ENCODE measurements around the gene RHBDF2. TPM values are rescaled to one million over a fixed set of nuclear protein-coding genes. Genes with fewer than 3 reads are reported as not detected.

RHBDF2 gene
- total RNA-seq, 1 experiment from 2014 or later: 39.6 TPM

GRCh38 chr17:76481071-76481655 lies 20.1 kb downstream of the RHBDF2 start:
- H3K9me2 ChIP-seq (ENCODE audit: insufficient read depth): no peaks in the 10 kb centered on the region
- H4K20me1 ChIP-seq (ENCODE audit: insufficient read depth): no peaks in the 10 kb centered on the region
- BruUV-seq (replicated peaks): no TSS peak
- H3K36me3 ChIP-seq (ENCODE audit: low read depth): no peaks in the 10 kb centered on the region
- H3K27me3 ChIP-seq (ENCODE audit: insufficient read depth, low read depth): no peaks in the 10 kb centered on the region
- no peak for DNase-seq
- H3K9me3 ChIP-seq (ENCODE audit: insufficient read depth, low read depth): no peaks in the 10 kb centered on the region
- H3K4me2 ChIP-seq: no peak overlapping the region
- ChIA-PET POLR2A (ENCODE audit: unreplicated experiment) (no interaction called here), CTCF (interaction anchor here (0.6 kb wide), 1 partner anchor 71 kb away, joined by 3 read pairs; no protein-coding TSS in a partner anchor)
- H3K4me1 ChIP-seq (replicated peaks; ENCODE audit: insufficient read depth): no peaks in the 10 kb centered on the region; the same call in 1 of the 2 replicates
- no peak overlapping the region for H3K27ac ChIP-seq
- intact Hi-C loops (cut with micrococcal nuclease; ENCODE audit: unreplicated experiment): no loop called here
- H2AFZ ChIP-seq: no peak overlapping the region
- H3K4me3 ChIP-seq: no peak overlapping the region
- H3F3A ChIP-seq (ENCODE audit: insufficient read depth, low read depth): no peaks in the 10 kb centered on the region
- H3K79me2 ChIP-seq (ENCODE audit: low read depth): no peaks in the 10 kb centered on the region
- TF ChIP-seq EZH2 (IDR thresholded peaks at IDR 0.05; ENCODE audit: low read depth): no peak
- TF ChIP-seq CTCF (conservative IDR thresholded peaks at IDR 0.05): no peak

- no peak overlapping the region for H3K4me3 ChIP-seq
- POLR2A ChIA-PET (ENCODE audit: unreplicated experiment): interaction anchor here (0.6 kb wide), 1 partner anchor 12 kb away, joined by 3 read pairs; no protein-coding TSS in a partner anchor
- H2AFZ ChIP-seq: no peak overlapping the region
- H3K4me2 ChIP-seq: no peak overlapping the region
- no peak for DNase-seq
- no peaks in the 10 kb centered on the region for H3F3A ChIP-seq (ENCODE audit: insufficient read depth, low read depth)
- no peaks in the 10 kb centered on the region; the same call in 1 of the 2 replicates for H3K4me1 ChIP-seq (replicated peaks; ENCODE audit: insufficient read depth)
- H3K9me2 ChIP-seq (ENCODE audit: insufficient read depth): no peaks in the 10 kb centered on the region
- no peaks in the 10 kb centered on the region for H3K79me2 ChIP-seq (ENCODE audit: low read depth)
- H4K20me1 ChIP-seq (ENCODE audit: insufficient read depth): no peaks in the 10 kb centered on the region
- H3K27ac ChIP-seq: no peak overlapping the region
- no TSS peak for BruUV-seq (replicated peaks)
- H3K9me3 ChIP-seq (ENCODE audit: insufficient read depth, low read depth): no peaks in the 10 kb centered on the region
- H3K36me3 ChIP-seq (ENCODE audit: low read depth): no peaks in the 10 kb centered on the region
- no peak for TF ChIP-seq EZH2 (IDR thresholded peaks at IDR 0.05; ENCODE audit: low read depth)
- TF ChIP-seq CTCF (conservative IDR thresholded peaks at IDR 0.05): no peak
- H3K27me3 ChIP-seq (ENCODE audit: insufficient read depth, low read depth): no peaks in the 10 kb centered on the region
- CTCF ChIA-PET: no interaction called here
- intact Hi-C loops (cut with micrococcal nuclease; ENCODE audit: unreplicated experiment): no loop called here
These were observed 20.6 kb downstream of the RHBDF2 start for GRCh38 chr17:76480632-76481031.

GRCh38 chr17:76479515-76480060 lies 21.6 kb downstream of the RHBDF2 start:
- Histone ChIP-seq H3K4me3 (no peak overlapping the region), H3K9me3 (ENCODE audit: insufficient read depth, low read depth) (no peaks in the 10 kb centered on the region), H3K4me2 (no peak overlapping the region), H2AFZ (no peak overlapping the region), H4K20me1 (ENCODE audit: insufficient read depth) (no peaks in the 10 kb centered on the region), H3K4me1 (replicated peaks; ENCODE audit: insufficient read depth) (no peaks in the 10 kb centered on the region; the same call in 1 of the 2 replicates), H3K27me3 (ENCODE audit: insufficient read depth, low read depth) (no peaks in the 10 kb centered on the region), H3K27ac (no peak overlapping the region), H3F3A (ENCODE audit: insufficient read depth, low read depth) (no peaks in the 10 kb centered on the region), H3K79me2 (ENCODE audit: low read depth) (no peaks in the 10 kb centered on the region), H3K36me3 (ENCODE audit: low read depth) (no peaks in the 10 kb centered on the region), H3K9me2 (ENCODE audit: insufficient read depth) (no peaks in the 10 kb centered on the region)
- no TSS peak for BruUV-seq (replicated peaks)
- POLR2A ChIA-PET (ENCODE audit: unreplicated experiment): no interaction called here
- intact Hi-C loops (cut with micrococcal nuclease; ENCODE audit: unreplicated experiment): no loop called here
- TF ChIP-seq CTCF (conservative IDR thresholded peaks at IDR 0.05) (no peak), EZH2 (IDR thresholded peaks at IDR 0.05; ENCODE audit: low read depth) (no peak)
- CTCF ChIA-PET: no interaction called here
- no peak for DNase-seq

All from PC-9 (cell line).